K562 (cell line): ENCODE measurements around the gene TFE3. TPM values are rescaled to one million over a fixed set of nuclear protein-coding genes. Genes with fewer than 3 reads are reported as not detected.
A peak's percentile ranks its signal among the peaks of the same experiment; 100 is the strongest.

Source experiments
- ETV1 ChIP-seq: fragments of 450-650 bp; conservative IDR thresholded peaks from 2 replicates; pipeline ENCODE4 v1.6.1; 2016; ENCODE audit warnings: missing genetic modification characterization, control low read depth, low read depth, missing compliant biosample characterization
- HNRNPLL ChIP-seq: fragments of 200-400 bp; formaldehyde crosslinking; IDR thresholded peaks from 2 replicates; pipeline ENCODE4 v1.6.1; 2017; ENCODE audit warnings: low read length, low read depth, mild to moderate bottlenecking; ENCODE audit not compliant: poor library complexity, severe bottlenecking
- IFI16 ChIP-seq: fragments of 250-450 bp; sonication (Bioruptor Pico); IDR thresholded peaks from 2 replicates; pipeline ENCODE4 v2.1.2; 2022; ENCODE audit warnings: mild to moderate bottlenecking, inconsistent platforms
- KDM1A ChIP-seq, 2 experiments: fragments of 450-650 bp; IDR thresholded peaks; 2 replicates each; pipeline ENCODE4 v1.6.1; 2016; ENCODE audit warnings: mild to moderate bottlenecking in 2 of 2
- KLF10 ChIP-seq: fragments of 250-450 bp; sonication (Bioruptor Pico); IDR thresholded peaks from 2 replicates; pipeline ENCODE4 v1.6.1; 2021; ENCODE audit warnings: matching md5 sums
- MAFG ChIP-seq: fragments of 450-650 bp; conservative IDR thresholded peaks from 2 replicates; pipeline ENCODE4 v1.6.1; 2016; ENCODE audit warnings: missing genetic modification characterization, missing compliant biosample characterization
- MAZ ChIP-seq, 2 experiments: fragments of 450-650 bp in 1 of 2; sonication (generic) in 1 of 2; formaldehyde crosslinking; IDR thresholded peaks in 1 of 2; conservative IDR thresholded peaks in 1 of 2; 2 replicates each; pipeline versions ENCODE4 v1.4.0 to v1.5.0; 2020; ENCODE audit warnings: mild to moderate bottlenecking in 1 of 2, missing genetic modification reagents in 1 of 2
- MCM7 ChIP-seq, 2 experiments: fragments of 450-650 bp; IDR thresholded peaks; 2 replicates each; pipeline ENCODE4 v1.6.1; 2016 to 2018
- POLR2A ChIP-seq: fragments of 450-650 bp; conservative IDR thresholded peaks from 2 replicates; pipeline ENCODE4 v1.6.1; 2016
- PTRF ChIP-seq: fragments of 450-650 bp; IDR thresholded peaks from 2 replicates; pipeline ENCODE4 v1.6.1; 2016; ENCODE audit warnings: mild to moderate bottlenecking, missing genetic modification characterization, missing compliant biosample characterization
- SRSF1 ChIP-seq: fragments of 200-400 bp; formaldehyde crosslinking; IDR thresholded peaks from 2 replicates; pipeline ENCODE4 v1.6.1; 2017; ENCODE audit warnings: mild to moderate bottlenecking, low read depth, low read length, moderate library complexity
- TEAD2 ChIP-seq: fragments of 450-650 bp; IDR thresholded peaks from 2 replicates; pipeline ENCODE4 v1.6.1; 2016; ENCODE audit warnings: missing genetic modification characterization, control low read depth, missing compliant biosample characterization
- TGIF2 ChIP-seq: sonication (generic); formaldehyde crosslinking; IDR thresholded peaks from 2 replicates; pipeline ENCODE4 v1.8.1; 2022; ENCODE audit warnings: mild to moderate bottlenecking, missing genetic modification reagents, moderate library complexity
- ZNF232 ChIP-seq: sonication (generic); formaldehyde crosslinking; IDR thresholded peaks from 2 replicates; pipeline ENCODE4 v1.8.0; 2022; ENCODE audit warnings: mild to moderate bottlenecking, missing genetic modification reagents
- ZNF699 ChIP-seq: fragments of 250-450 bp; sonication (Bioruptor Pico); IDR thresholded peaks from 2 replicates; pipeline ENCODE4 v1.8.0; 2021; ENCODE audit warnings: mild to moderate bottlenecking, moderate library complexity; ENCODE audit not compliant: insufficient replicate concordance
- polyA plus RNA-seq, 8 experiments: library from polyadenylated mRNA; depleted of rRNA in 4 of 8; stranded (reverse) in 5 of 8; unstranded in 3 of 8; fragments of >200 nt; fragmentation: Nextera tagmentation in 2 of 8; fragmentation: Illumina TruSeq in 1 of 8; extraction: Ambion mirVana in 2 of 8; extraction: Trizol in 1 of 8; gene quantifications; 2 replicates each; pipeline versions ENCODE4 v1.2.1 to v1.2.3, GENCODE V29; 2011 to 2014; ENCODE audit warnings: inconsistent platforms in 1 of 8, missing spikeins in 1 of 8
- total RNA-seq, 7 experiments: library from RNA; depleted of rRNA in 6 of 7; stranded (reverse); fragments of >200 nt in 6 of 7; fragmentation: Illumina TruSeq in 2 of 7; extraction: Trizol in 2 of 7; gene quantifications; 2 replicates each; pipeline versions ENCODE4 v1.2.1 to v1.2.3, GENCODE V29; 2011 to 2021; ENCODE audit warnings: low replicate concordance in 1 of 7
- TF ChIP-seq, protein P1 (sequence below): fragments of 450-650 bp; formaldehyde crosslinking; IDR thresholded peaks from 2 replicates; pipeline ENCODE4 v1.4.0; 2022; ENCODE audit warnings: missing genetic modification characterization
- TF ChIP-seq, protein P2 (sequence below): fragments of 450-650 bp; IDR thresholded peaks from 2 replicates; pipeline ENCODE4 v1.6.1; 2016; ENCODE audit warnings: mild to moderate bottlenecking

TFE3 gene
- total and polyA plus RNA-seq, 9 of the 15 experiments (the other 6 are each of a cell fraction or from before 2014, with no cell fraction given), result 1.9 to 20.3 (median 11.9) TPM

- TF ChIP-seq KLF10 (no peak), POLR2A (peak; percentile 82), KDM1A (IDR thresholded peaks at IDR 0.05) (no peak), MAZ (CRISPR knock-in tag; conservative IDR thresholded peaks at IDR 0.05 in 1 of 2, IDR thresholded peaks at IDR 0.05 in 1 of 2) (0 out of 4 replicates have a peak, but pooled peaks of 1 of the 2 experiments have one; percentile 18), MCM7 (IDR thresholded peaks at IDR 0.05) (no peak), IFI16 (no peak), HNRNPLL (no peak), SRSF1 (no peak), ETV1 (tag) (peak; percentile 86), TGIF2 (CRISPR knock-in tag) (no peak), TEAD2 (tag) (0 out of 2 replicates have a peak, but pooled peaks have one; percentile 32), PTRF (tag) (no peak), ZNF232 (CRISPR knock-in tag) (peak; percentile 71; the same call in 1 of the 2 replicates), MAFG (tag) (no peak), ZNF699 (CRISPR knock-in tag) (no peak)
- TF ChIP-seq, protein P1, sequence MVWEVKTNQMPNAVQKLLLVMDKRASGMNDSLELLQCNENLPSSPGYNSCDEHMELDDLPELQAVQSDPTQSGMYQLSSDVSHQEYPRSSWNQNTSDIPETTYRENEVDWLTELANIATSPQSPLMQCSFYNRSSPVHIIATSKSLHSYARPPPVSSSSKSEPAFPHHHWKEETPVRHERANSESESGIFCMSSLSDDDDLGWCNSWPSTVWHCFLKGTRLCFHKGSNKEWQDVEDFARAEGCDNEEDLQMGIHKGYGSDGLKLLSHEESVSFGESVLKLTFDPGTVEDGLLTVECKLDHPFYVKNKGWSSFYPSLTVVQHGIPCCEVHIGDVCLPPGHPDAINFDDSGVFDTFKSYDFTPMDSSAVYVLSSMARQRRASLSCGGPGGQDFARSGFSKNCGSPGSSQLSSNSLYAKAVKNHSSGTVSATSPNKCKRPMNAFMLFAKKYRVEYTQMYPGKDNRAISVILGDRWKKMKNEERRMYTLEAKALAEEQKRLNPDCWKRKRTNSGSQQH (CRISPR knock-in tag), result 0 out of 2 replicates have a peak, but pooled peaks have one; percentile 40
- TF ChIP-seq, protein P2, sequence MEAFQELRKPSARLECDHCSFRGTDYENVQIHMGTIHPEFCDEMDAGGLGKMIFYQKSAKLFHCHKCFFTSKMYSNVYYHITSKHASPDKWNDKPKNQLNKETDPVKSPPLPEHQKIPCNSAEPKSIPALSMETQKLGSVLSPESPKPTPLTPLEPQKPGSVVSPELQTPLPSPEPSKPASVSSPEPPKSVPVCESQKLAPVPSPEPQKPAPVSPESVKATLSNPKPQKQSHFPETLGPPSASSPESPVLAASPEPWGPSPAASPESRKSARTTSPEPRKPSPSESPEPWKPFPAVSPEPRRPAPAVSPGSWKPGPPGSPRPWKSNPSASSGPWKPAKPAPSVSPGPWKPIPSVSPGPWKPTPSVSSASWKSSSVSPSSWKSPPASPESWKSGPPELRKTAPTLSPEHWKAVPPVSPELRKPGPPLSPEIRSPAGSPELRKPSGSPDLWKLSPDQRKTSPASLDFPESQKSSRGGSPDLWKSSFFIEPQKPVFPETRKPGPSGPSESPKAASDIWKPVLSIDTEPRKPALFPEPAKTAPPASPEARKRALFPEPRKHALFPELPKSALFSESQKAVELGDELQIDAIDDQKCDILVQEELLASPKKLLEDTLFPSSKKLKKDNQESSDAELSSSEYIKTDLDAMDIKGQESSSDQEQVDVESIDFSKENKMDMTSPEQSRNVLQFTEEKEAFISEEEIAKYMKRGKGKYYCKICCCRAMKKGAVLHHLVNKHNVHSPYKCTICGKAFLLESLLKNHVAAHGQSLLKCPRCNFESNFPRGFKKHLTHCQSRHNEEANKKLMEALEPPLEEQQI, result no peak
Measured at GRCh38 chrX:49079489-49080428, 36.6 kb upstream of the TFE3 start, which contains the start of gene WDR45 (continued).
